ENCODE measurements around the gene GPR149.

Gene GPR149

GRCh38 chr3:154316974-154317767, 112.8 kb downstream of the GPR149 start:
- Histone ChIP-seq H3K4me3 (ENCODE audit: low read depth, low read length) (no peak overlapping the region), H3K9me3 (ENCODE audit: severe bottlenecking) (no peaks in the 10 kb centered on the region), H3K27ac (no peak overlapping the region), H3K27me3 (ENCODE audit: insufficient read depth, low read depth, severe bottlenecking) (no peaks in the 10 kb centered on the region), H3K36me3 (peaks cover 57% of the 10 kb centered on the region)
- DNase-seq = no peak
- no peak for TF ChIP-seq CTCF (IDR thresholded peaks at IDR 0.05; ENCODE audit: low read depth, low read length)

GRCh38 chr3:154314152-154314551, 115.8 kb downstream of the GPR149 start:
- DNase-seq = no peak
- Histone ChIP-seq H3K4me3 (ENCODE audit: low read depth, low read length) (no peak overlapping the region), H3K36me3 (peaks cover 65% of the 10 kb centered on the region), H3K27ac (no peak overlapping the region), H3K9me3 (ENCODE audit: severe bottlenecking) (no peaks in the 10 kb centered on the region), H3K27me3 (ENCODE audit: insufficient read depth, low read depth, severe bottlenecking) (no peaks in the 10 kb centered on the region)
- TF ChIP-seq CTCF (IDR thresholded peaks at IDR 0.05; ENCODE audit: low read depth, low read length) = no peak

GRCh38 chr3:154310840-154311239, 119.2 kb downstream of the GPR149 start:
- no peak overlapping the region for H3K4me3 ChIP-seq (ENCODE audit: low read depth, low read length)
- H3K9me3 ChIP-seq (ENCODE audit: severe bottlenecking) = no peaks in the 10 kb centered on the region
- no peak for DNase-seq
- peaks cover 76% of the 10 kb centered on the region for H3K36me3 ChIP-seq
- H3K27me3 ChIP-seq (ENCODE audit: insufficient read depth, low read depth, severe bottlenecking) = no peaks in the 10 kb centered on the region
- no peak for TF ChIP-seq CTCF (IDR thresholded peaks at IDR 0.05; ENCODE audit: low read depth, low read length)
- H3K27ac ChIP-seq = no peak overlapping the region

- Histone ChIP-seq H3K27me3 (ENCODE audit: insufficient read depth, low read depth, severe bottlenecking) (no peaks in the 10 kb centered on the region), H3K27ac (no peak overlapping the region), H3K4me3 (ENCODE audit: low read depth, low read length) (no peak overlapping the region), H3K9me3 (ENCODE audit: severe bottlenecking) (no peaks in the 10 kb centered on the region), H3K36me3 (peaks cover 81% of the 10 kb centered on the region)
- no peak for TF ChIP-seq CTCF (IDR thresholded peaks at IDR 0.05; ENCODE audit: low read depth, low read length)
- DNase-seq = no peak
These were observed 122.6 kb downstream of the GPR149 start for GRCh38 chr3:154307363-154307762.

- Histone ChIP-seq H3K4me3 (ENCODE audit: low read depth, low read length) (no peak overlapping the region), H3K27me3 (ENCODE audit: insufficient read depth, low read depth, severe bottlenecking) (no peaks in the 10 kb centered on the region), H3K27ac (no peak overlapping the region), H3K9me3 (ENCODE audit: severe bottlenecking) (no peaks in the 10 kb centered on the region), H3K36me3 (peaks cover 92% of the 10 kb centered on the region)
- DNase-seq = no peak
- TF ChIP-seq CTCF (IDR thresholded peaks at IDR 0.05; ENCODE audit: low read depth, low read length) = no peak
These were observed 125.1 kb downstream of the GPR149 start for GRCh38 chr3:154304936-154305335.
